Panc1 (cell line): ENCODE results near the gene TMEM256. TPM values are rescaled to one million over a fixed set of nuclear protein-coding genes. Genes with fewer than 3 reads are reported as not detected.

Experiments
- ATAC-seq: fragments of 200-7000 bp; cut with Tn5 transposase; 2 replicates; pipeline ENCODE4 v1.9.1; 2020; ENCODE audit warnings: mild to moderate bottlenecking, moderate library complexity
- BruUV-seq: library from RNA; stranded (reverse); fragments of 400-500 nt; replicated peaks from 2 replicates; lab custom pipeline; 2021; lab: Mats Ljungman, UMichigan
- CTCF ChIA-PET: fragments of 300-600 bp; sonication (Branson Sonifier 250); formaldehyde crosslinking; loops from one replicate; lab custom pipeline; 2022; ENCODE audit warnings: antibody characterized with exemption; lab: Charles Lee
- POLR2A ChIA-PET: fragments of 300-600 bp; sonication (Branson Sonifier 250); formaldehyde crosslinking; loops from one replicate; lab custom pipeline; 2022; ENCODE audit warnings: antibody characterized with exemption; lab: Charles Lee
- DNase-seq: peaks from one replicate; pipeline ENCODE4 v3.0.0-alpha.2; 2010; ENCODE audit warnings: low read depth, low spot score
- H3K27ac ChIP-seq: 2 replicates; pipeline ENCODE4 v1.5.1; 2011; ENCODE audit warnings: mild to moderate bottlenecking, low read length, inconsistent platforms
- H3K27me3 ChIP-seq: fragments of 200-500 bp; sonication (Bioruptor generic); 2 replicates; pipeline ENCODE4 v1.6.0; 2014; ENCODE audit warnings: low read length, inconsistent platforms; ENCODE audit not compliant: control insufficient read depth, insufficient read depth
- H3K36me3 ChIP-seq: fragments of 200-500 bp; sonication (Bioruptor generic); 2 replicates; pipeline ENCODE4 v1.5.1; 2014; ENCODE audit warnings: inconsistent platforms, mild to moderate bottlenecking, low read length, moderate library complexity; ENCODE audit not compliant: control insufficient read depth, insufficient read depth
- H3K4me1 ChIP-seq: 2 replicates; pipeline ENCODE4 v1.5.1; 2011; ENCODE audit warnings: inconsistent platforms, mild to moderate bottlenecking, low read length, moderate library complexity; ENCODE audit not compliant: control insufficient read depth, insufficient read depth
- H3K4me3 ChIP-seq, 2 experiments: 2 replicates each; pipeline ENCODE4 v1.5.1; 2011 to 2012; ENCODE audit warnings: low read depth in 2 of 2, low read length in 2 of 2, mild to moderate bottlenecking in 2 of 2, inconsistent platforms in 1 of 2, moderate library complexity in 1 of 2
- H3K9me3 ChIP-seq: fragments of 200-500 bp; sonication (Bioruptor generic); 2 replicates; pipeline ENCODE4 v1.5.1; 2014; ENCODE audit warnings: low read depth, mild to moderate bottlenecking, inconsistent platforms, low read length, moderate library complexity; ENCODE audit not compliant: control insufficient read depth, insufficient read depth
- CTCF ChIP-seq: fragments of 450-650 bp; IDR thresholded peaks from 2 replicates; pipeline ENCODE4 v1.5.1; 2017; ENCODE audit warnings: mild to moderate bottlenecking
- POLR2AphosphoS5 ChIP-seq: IDR thresholded peaks from 2 replicates; pipeline ENCODE4 v1.6.1; 2012; ENCODE audit warnings: mild to moderate bottlenecking, low read depth, low read length, moderate library complexity
- REST ChIP-seq, 2 experiments: IDR thresholded peaks; 2 replicates each; pipeline ENCODE4 v1.6.1; 2011 to 2012; ENCODE audit warnings: low read depth in 2 of 2, control low read depth in 1 of 2, low read length in 1 of 2, mild to moderate bottlenecking in 1 of 2, moderate library complexity in 1 of 2; ENCODE audit not compliant: insufficient read depth in 1 of 2
- SIN3A ChIP-seq: IDR thresholded peaks from 2 replicates; pipeline ENCODE4 v1.6.1; 2012; ENCODE audit warnings: low read depth, mild to moderate bottlenecking, low read length, moderate library complexity, borderline replicate concordance; ENCODE audit not compliant: insufficient read depth
- TCF7L2 ChIP-seq: IDR thresholded peaks from 2 replicates; pipeline ENCODE4 v1.6.1; 2011; ENCODE audit warnings: mild to moderate bottlenecking, low read depth, low read length, inconsistent platforms
- in situ Hi-C: cut with HindIII; loops from 2 replicates; pipeline ENCODE4 v1.10.0; 2016; ENCODE audit warnings: low sequenced_read_pairs, low pct_unique_long_range_greater_than_20kb
- intact Hi-C: fragments of 100-400 bp; cut with micrococcal nuclease; formaldehyde crosslinking; loops from one replicate; pipeline ENCODE4 v1.10.0; 2022; ENCODE audit not compliant: unreplicated experiment
- total RNA-seq: library from RNA; stranded (reverse); gene quantifications from one replicate; pipeline ENCODE4 v1.2.1, GENCODE V29; 2021; ENCODE audit not compliant: unreplicated experiment

Gene TMEM256
- total RNA-seq, 1 experiment from 2014 or later: 35.8 TPM

GRCh38 chr17:7443499-7444485, 39.9 kb upstream of the TMEM256 start:
- no peak for DNase-seq
- intact Hi-C loops: no loop called here
- TF ChIP-seq TCF7L2: no peak
- no peak for TF ChIP-seq POLR2AphosphoS5
- no peak for TF ChIP-seq REST (IDR thresholded peaks at IDR 0.05; ENCODE audit: insufficient read depth in 1 of 2, low read depth in 2 of 2, low read length in 1 of 2)
- no peak for TF ChIP-seq SIN3A
- TF ChIP-seq CTCF: no peak
- ATAC-seq: no peak
- ChIA-PET POLR2A (no interaction called here), CTCF (no interaction called here)
- no TSS peak for BruUV-seq
- H3K36me3 ChIP-seq: no peaks in the 10 kb centered on the region
- H3K27me3 ChIP-seq: no peaks in the 10 kb centered on the region
- no peak overlapping the region for H3K27ac ChIP-seq
- H3K9me3 ChIP-seq: no peaks in the 10 kb centered on the region
- H3K4me3 ChIP-seq: no peak overlapping the region
- peaks cover 16% of the 10 kb centered on the region for H3K4me1 ChIP-seq
- in situ Hi-C loops: no loop called here

DNA sequence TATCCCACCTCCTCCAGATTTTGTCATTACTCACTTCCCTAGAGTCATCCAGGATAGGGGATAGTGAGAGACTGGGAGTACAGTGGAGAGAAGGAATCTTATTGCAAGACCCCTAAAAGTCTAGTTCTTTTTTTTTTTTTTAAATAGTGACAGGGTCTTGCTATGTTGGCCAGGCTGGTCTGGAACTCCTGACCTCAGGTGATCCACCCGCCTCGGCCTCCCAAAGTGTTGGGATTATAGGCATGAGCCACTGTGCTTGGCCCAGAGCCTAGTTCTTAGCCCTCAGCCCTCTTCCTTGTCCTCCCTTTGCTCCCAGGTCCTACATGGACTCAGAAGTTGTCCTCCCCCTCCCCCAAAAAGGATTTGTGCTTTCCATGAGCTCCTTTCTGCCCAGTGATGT, 38.2 kb upstream of the TMEM256 start:
- H3K27me3 ChIP-seq: no peaks in the 10 kb centered on the region
- TF ChIP-seq SIN3A (no peak), CTCF (no peak), TCF7L2 (no peak), POLR2AphosphoS5 (no peak), REST (IDR thresholded peaks at IDR 0.05; ENCODE audit: insufficient read depth in 1 of 2, low read depth in 2 of 2, low read length in 1 of 2) (no peak)
- intact Hi-C loops (no loop called here), in situ Hi-C loops (no loop called here)
- peaks cover 18% of the 10 kb centered on the region for H3K4me1 ChIP-seq
- BruUV-seq: no TSS peak
- H3K27ac ChIP-seq: no peak overlapping the region
- H3K9me3 ChIP-seq: no peaks in the 10 kb centered on the region
- H3K36me3 ChIP-seq: no peaks in the 10 kb centered on the region
- ATAC-seq (no peak), DNase-seq (no peak)
- ChIA-PET POLR2A (no interaction called here), CTCF (no interaction called here)
- no peak overlapping the region for H3K4me3 ChIP-seq
